HG02759 (cell line): ENCODE results near the gene ABCG1.

ENCODE experiments used
- ATAC-seq: cut with Tn5 transposase; IDR thresholded peaks from one replicate; pipeline ENCODE4 v1.9.1; 2021; ENCODE audit warnings: mild to moderate bottlenecking, moderate library complexity; ENCODE audit not compliant: unreplicated experiment

The ABCG1 gene

GRCh38 chr21:42303443-42303842 lies 84.5 kb downstream of the ABCG1 start:
- no peak for ATAC-seq

GRCh38 chr21:42304556-42305454 lies 85.9 kb downstream of the ABCG1 start:
- no peak for ATAC-seq

- no peak for ATAC-seq
These were observed 86.8 kb downstream of the ABCG1 start for GRCh38 chr21:42305707-42306147.

GRCh38 chr21:42306366-42307035 lies 87.6 kb downstream of the ABCG1 start:
- no peak for ATAC-seq

GRCh38 chr21:42307106-42307505 lies 88.2 kb downstream of the ABCG1 start:
- ATAC-seq = no peak

GRCh38 chr21:42308161-42308913 lies 89.4 kb downstream of the ABCG1 start:
- ATAC-seq = no peak

GRCh38 chr21:42308914-42309752 lies 90.2 kb downstream of the ABCG1 start:
- ATAC-seq = no peak

GRCh38 chr21:42309753-42310213 lies 90.8 kb downstream of the ABCG1 start:
- ATAC-seq = no peak

GRCh38 chr21:42310411-42311001 lies 91.6 kb downstream of the ABCG1 start:
- ATAC-seq = no peak

- ATAC-seq = no peak
These were observed 92.2 kb downstream of the ABCG1 start for GRCh38 chr21:42311160-42311559.

GRCh38 chr21:42311816-42312625 lies 93.1 kb downstream of the ABCG1 start:
- no peak for ATAC-seq

GRCh38 chr21:42312626-42313104 lies 93.7 kb downstream of the ABCG1 start:
- ATAC-seq = no peak

- no peak for ATAC-seq
These were observed 94.6 kb downstream of the ABCG1 start for GRCh38 chr21:42313501-42313969.

- ATAC-seq = no peak
These were observed 95.8 kb downstream of the ABCG1 start for GRCh38 chr21:42314616-42315295.

GRCh38 chr21:42315296-42315891 lies 96.5 kb downstream of the ABCG1 start, which contains the start of gene TFF3:
Gene TFF3 (minus strand): TSS chr21:42315409. CDS start chr21:42315374, 35 bp downstream.
- ATAC-seq = no peak

GRCh38 chr21:42316891-42317290 lies 98.0 kb downstream of the ABCG1 start:
- no peak for ATAC-seq

- no peak for ATAC-seq
These were observed 98.4 kb downstream of the ABCG1 start for GRCh38 chr21:42317341-42317741.
